ENCODE data around the gene ASB18. TPM values are rescaled to one million over a fixed set of nuclear protein-coding genes. Genes with fewer than 3 reads are reported as not detected.
A peak's percentile ranks its signal among the peaks of the same experiment; 100 is the strongest.

Gene ASB18
- total and polyA plus RNA-seq, 2 of the 13 experiments (the other 11 are each of a cell fraction or from before 2014, with no cell fraction given) = not detected

GRCh38 chr2:236177967-236178889, 86.0 kb downstream of the ASB18 start (continued):
- TF ChIP-seq ZNF407 (CRISPR knock-in tag; IDR thresholded peaks at IDR 0.05; ENCODE audit: not compliant biosample characterization) = no peak
- no peak for TF ChIP-seq SPEN (CRISPR knock-in tag; IDR thresholded peaks at IDR 0.05; ENCODE audit: low read depth)
- TF ChIP-seq SAP130 (CRISPR knock-in tag; IDR thresholded peaks at IDR 0.05; ENCODE audit: low read depth) = 0 out of 2 replicates have a peak, but pooled peaks have one; percentile 15
- no peak for TF ChIP-seq FOSL2 (CRISPR knock-in tag; IDR thresholded peaks at IDR 0.05)
- TF ChIP-seq ZNF703 (CRISPR knock-in tag; IDR thresholded peaks at IDR 0.05; ENCODE audit: borderline replicate concordance) = no peak
- TF ChIP-seq SRSF1 (optimal IDR thresholded peaks at IDR 0.05; ENCODE audit: low read depth, low read length) = peak; percentile 32
- no peak for TF ChIP-seq MNT (IDR thresholded peaks at IDR 0.05)
